H1 (cell line): ENCODE results near the gene MYO16.
"Not testable (repeated sequence)": the region's sequence is repeated elsewhere in the genome, so short reads cannot be mapped to it uniquely, and the experiment has no call there.

Experiments
- POLR2AphosphoS5 ChIP-seq: IDR thresholded peaks from 2 replicates; pipeline ENCODE4 v1.6.1; 2011; ENCODE audit warnings: low read depth, low read length
- TF ChIP-seq, protein P1 (sequence below), 3 experiments: IDR thresholded peaks; 1 replicate in 2 of 3; 2 replicates in 1 of 3; pipeline versions ENCODE4 v1.5.1 to v1.6.1; 2011; ENCODE audit warnings: low read length in 3 of 3, mild to moderate bottlenecking in 3 of 3, inconsistent platforms in 2 of 3, low read depth in 1 of 3, moderate library complexity in 1 of 3; ENCODE audit not compliant: insufficient read depth in 1 of 3; ENCODE audit errors: control extremely low read depth in 1 of 3

- TF ChIP-seq, protein P1, sequence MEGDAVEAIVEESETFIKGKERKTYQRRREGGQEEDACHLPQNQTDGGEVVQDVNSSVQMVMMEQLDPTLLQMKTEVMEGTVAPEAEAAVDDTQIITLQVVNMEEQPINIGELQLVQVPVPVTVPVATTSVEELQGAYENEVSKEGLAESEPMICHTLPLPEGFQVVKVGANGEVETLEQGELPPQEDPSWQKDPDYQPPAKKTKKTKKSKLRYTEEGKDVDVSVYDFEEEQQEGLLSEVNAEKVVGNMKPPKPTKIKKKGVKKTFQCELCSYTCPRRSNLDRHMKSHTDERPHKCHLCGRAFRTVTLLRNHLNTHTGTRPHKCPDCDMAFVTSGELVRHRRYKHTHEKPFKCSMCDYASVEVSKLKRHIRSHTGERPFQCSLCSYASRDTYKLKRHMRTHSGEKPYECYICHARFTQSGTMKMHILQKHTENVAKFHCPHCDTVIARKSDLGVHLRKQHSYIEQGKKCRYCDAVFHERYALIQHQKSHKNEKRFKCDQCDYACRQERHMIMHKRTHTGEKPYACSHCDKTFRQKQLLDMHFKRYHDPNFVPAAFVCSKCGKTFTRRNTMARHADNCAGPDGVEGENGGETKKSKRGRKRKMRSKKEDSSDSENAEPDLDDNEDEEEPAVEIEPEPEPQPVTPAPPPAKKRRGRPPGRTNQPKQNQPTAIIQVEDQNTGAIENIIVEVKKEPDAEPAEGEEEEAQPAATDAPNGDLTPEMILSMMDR (IDR thresholded peaks at IDR 0.05; ENCODE audit: control extremely low read depth in 1 of 3, insufficient read depth in 1 of 3, low read depth in 1 of 3, low read length in 3 of 3) = not testable (repeated sequence)
- not testable (repeated sequence) for TF ChIP-seq POLR2AphosphoS5
Measured at GRCh38 chr13:109092186-109092585, 462.8 kb downstream of the MYO16 start.
